NT2/D1 (cell line): ENCODE measurements around the gene RPL5.

ENCODE experiments used
- DNase-seq: peaks from one replicate; pipeline ENCODE4 v3.0.0-alpha.2; 2011; ENCODE audit warnings: low read depth, low spot score
- H3K27me3 ChIP-seq: 2 replicates; pipeline ENCODE4 v1.6.0; 2011; ENCODE audit warnings: mild to moderate bottlenecking; ENCODE audit not compliant: insufficient read length, insufficient read depth
- H3K36me3 ChIP-seq: 2 replicates; pipeline ENCODE4 v1.6.1; 2011; ENCODE audit warnings: mild to moderate bottlenecking, low read length, mixed read lengths; ENCODE audit not compliant: insufficient read depth, insufficient read length
- H3K4me1 ChIP-seq: 2 replicates; pipeline ENCODE4 v1.5.1; 2011; ENCODE audit not compliant: insufficient read depth, insufficient read length
- H3K4me3 ChIP-seq: 2 replicates; pipeline ENCODE4 v1.5.1; 2011; ENCODE audit warnings: low read depth; ENCODE audit not compliant: insufficient read length
- H3K9ac ChIP-seq: 2 replicates; pipeline ENCODE4 v1.6.0; 2011; ENCODE audit warnings: low read depth; ENCODE audit not compliant: insufficient read length
- H3K9me3 ChIP-seq: 2 replicates; pipeline ENCODE4 v1.5.1; 2011; ENCODE audit warnings: mild to moderate bottlenecking, low read length; ENCODE audit not compliant: insufficient read depth
- SUZ12 ChIP-seq: IDR thresholded peaks from 2 replicates; pipeline ENCODE4 v1.6.1; 2011; ENCODE audit not compliant: insufficient read length, insufficient read depth; ENCODE audit errors: extremely low read depth
- YY1 ChIP-seq: IDR thresholded peaks from 2 replicates; pipeline ENCODE4 v1.6.1; 2011; ENCODE audit not compliant: insufficient read length, insufficient read depth
- ZNF274 ChIP-seq: IDR thresholded peaks from 2 replicates; pipeline ENCODE4 v1.6.1; 2011; ENCODE audit warnings: mild to moderate bottlenecking, low read depth, low read length

RPL5 gene

DNA sequence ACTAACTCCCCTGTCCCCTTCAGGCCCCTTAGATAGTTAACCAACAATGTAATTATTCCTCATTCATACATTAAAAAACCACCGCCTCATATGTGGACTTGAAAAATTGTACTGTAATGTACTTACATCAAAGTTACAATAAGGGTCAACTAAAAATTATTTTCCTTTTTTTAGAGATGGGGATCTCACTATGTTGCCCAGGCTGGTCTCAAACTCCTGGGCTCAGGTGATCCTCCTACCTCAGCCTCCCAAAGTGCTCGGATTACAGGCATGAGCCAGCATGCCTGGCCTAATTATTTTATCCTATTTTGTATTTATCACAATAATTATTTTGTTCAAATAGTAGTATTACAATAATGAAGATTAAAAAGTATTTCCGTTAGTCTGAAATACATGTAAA is 12.6 kb downstream of the RPL5 start:
- Histone ChIP-seq H3K4me3 (no peak overlapping the region), H3K9me3 (no peaks in the 10 kb centered on the region)
- TF ChIP-seq YY1 (no peak), SUZ12 (no peak), ZNF274 (no peak)

DNA sequence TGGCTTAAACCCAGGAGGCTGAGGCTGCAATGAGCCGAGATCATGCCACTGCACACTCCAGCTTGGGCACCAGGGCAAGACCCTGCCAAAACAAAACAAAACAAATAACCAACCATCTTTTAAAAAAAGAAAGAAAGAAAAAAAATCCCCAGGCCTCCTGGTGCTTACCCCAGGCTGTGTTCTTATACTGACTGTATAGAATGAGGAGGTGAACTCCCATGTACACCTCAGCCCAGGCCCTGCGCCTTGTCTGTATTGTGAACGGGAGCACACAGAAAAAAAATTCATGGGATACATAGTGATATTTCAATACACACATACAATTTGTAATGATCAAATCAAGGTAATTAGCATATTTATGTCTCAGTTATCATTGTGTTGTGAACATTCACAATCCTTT is 14.1 kb downstream of the RPL5 start:
- Histone ChIP-seq H3K4me3 (no peak overlapping the region), H3K9me3 (no peaks in the 10 kb centered on the region), H3K27me3 (no peaks in the 10 kb centered on the region), H3K9ac (no peak overlapping the region), H3K36me3 (peaks cover 39% of the 10 kb centered on the region), H3K4me1 (no peaks in the 10 kb centered on the region)
- no peak for DNase-seq
- TF ChIP-seq YY1 (no peak), ZNF274 (no peak)

More for the DNA sequence above, 12.6 kb downstream of the RPL5 start:
- DNase-seq = no peak
- H3K4me1 ChIP-seq = no peaks in the 10 kb centered on the region
- H3K36me3 ChIP-seq = peaks cover 52% of the 10 kb centered on the region
- no peak overlapping the region for H3K9ac ChIP-seq
- no peaks in the 10 kb centered on the region for H3K27me3 ChIP-seq

DNA sequence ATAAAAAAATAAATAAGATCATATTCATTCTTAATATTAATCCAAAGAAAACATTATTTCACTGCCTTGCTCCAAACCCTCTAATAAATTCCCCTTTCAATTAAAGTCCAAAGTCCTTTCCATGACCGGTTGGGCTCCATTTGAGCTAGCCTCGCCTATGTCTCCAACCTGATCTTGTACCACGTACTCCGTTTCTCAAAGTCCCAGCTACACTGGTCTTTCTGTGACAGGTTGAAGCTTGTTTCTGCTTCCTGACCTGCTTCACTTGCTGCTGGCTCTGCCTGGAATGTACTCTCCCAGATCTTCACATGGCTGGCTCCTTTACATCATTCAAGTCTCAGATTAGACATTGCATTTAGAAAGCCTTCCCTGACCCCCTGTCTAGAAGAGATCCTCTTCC is 16.4 kb downstream of the RPL5 start:
- Histone ChIP-seq H3K4me1 (no peaks in the 10 kb centered on the region), H3K36me3 (peaks cover 16% of the 10 kb centered on the region), H3K4me3 (no peak overlapping the region), H3K27me3 (no peaks in the 10 kb centered on the region), H3K9ac (no peak overlapping the region), H3K9me3 (no peaks in the 10 kb centered on the region)
- DNase-seq = no peak
- TF ChIP-seq YY1 (no peak), ZNF274 (no peak), SUZ12 (no peak)

DNA sequence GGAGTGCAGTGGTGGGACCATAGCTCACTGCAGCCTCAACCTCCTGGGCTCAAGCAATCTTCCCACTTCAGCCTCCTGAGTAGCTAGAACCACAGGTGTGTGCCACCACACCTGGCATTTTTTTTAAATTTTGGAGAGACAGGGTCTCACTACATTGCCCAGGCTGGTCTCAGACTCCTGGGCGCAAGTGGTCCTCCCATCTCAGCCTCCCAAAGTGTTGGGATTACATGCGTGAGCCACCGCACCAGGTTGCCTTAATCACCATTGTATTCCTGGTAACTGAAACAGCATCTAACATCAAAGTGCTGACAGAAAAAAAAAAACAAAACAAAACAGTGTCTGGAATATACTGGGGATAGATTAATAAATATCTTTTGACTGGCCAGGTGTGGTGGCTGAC is 18.2 kb downstream of the RPL5 start:
- H3K9ac ChIP-seq = no peak overlapping the region
- TF ChIP-seq YY1 (no peak), ZNF274 (no peak), SUZ12 (no peak)
- no peak overlapping the region for H3K4me3 ChIP-seq
- H3K27me3 ChIP-seq = no peaks in the 10 kb centered on the region
- H3K4me1 ChIP-seq = no peaks in the 10 kb centered on the region
- no peaks in the 10 kb centered on the region for H3K9me3 ChIP-seq
- peaks cover 2% of the 10 kb centered on the region for H3K36me3 ChIP-seq
- DNase-seq = no peak

DNA sequence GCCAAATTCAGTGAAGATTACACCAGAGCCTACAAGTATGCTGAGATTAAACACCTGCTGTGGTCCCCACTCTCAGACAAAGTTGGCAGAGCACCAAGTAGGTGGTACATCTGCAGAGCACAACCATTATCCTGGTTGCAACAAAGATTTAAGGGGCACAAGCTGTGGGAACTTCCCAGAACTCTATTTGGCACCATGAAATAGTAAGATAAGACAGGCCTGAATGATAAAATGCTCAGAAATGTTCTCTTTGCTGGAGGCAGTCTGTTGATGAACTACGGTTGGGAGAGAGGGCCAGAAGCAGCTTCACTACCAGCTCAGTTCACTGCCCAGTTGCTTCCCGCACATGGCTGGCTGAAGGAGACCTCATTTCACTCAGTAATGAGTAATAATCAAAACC is 19.9 kb downstream of the RPL5 start:
- Histone ChIP-seq H3K4me3 (no peak overlapping the region), H3K36me3 (peaks cover 2% of the 10 kb centered on the region), H3K27me3 (no peaks in the 10 kb centered on the region), H3K9me3 (no peaks in the 10 kb centered on the region), H3K4me1 (no peaks in the 10 kb centered on the region), H3K9ac (no peak overlapping the region)
- no peak for TF ChIP-seq YY1
- TF ChIP-seq SUZ12 = no peak
- no peak for TF ChIP-seq ZNF274
- no peak for DNase-seq

DNA sequence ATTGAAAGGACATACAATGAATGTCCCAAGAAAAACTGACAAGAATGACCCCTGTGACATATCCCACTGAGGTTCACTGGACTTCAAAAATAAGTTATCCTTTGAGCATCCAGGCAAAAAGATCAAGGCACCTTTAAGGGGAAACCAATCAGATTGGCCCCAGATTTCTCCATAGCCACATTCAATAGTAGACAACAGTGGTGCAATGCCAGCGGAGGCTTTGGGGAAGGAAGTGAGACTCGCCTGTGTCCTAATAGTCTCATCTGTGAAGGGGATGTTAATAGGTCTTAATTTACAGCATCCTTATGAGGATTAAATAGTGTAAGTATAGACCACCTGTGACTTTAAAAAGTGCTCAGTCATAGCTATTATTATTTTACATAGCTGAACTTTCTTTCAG is 21.5 kb downstream of the RPL5 start:
- TF ChIP-seq ZNF274 (no peak), SUZ12 (no peak), YY1 (no peak)
- Histone ChIP-seq H3K4me1 (no peaks in the 10 kb centered on the region), H3K9ac (no peak overlapping the region), H3K27me3 (no peaks in the 10 kb centered on the region), H3K4me3 (no peak overlapping the region), H3K36me3 (peaks cover 2% of the 10 kb centered on the region), H3K9me3 (no peaks in the 10 kb centered on the region)
- no peak for DNase-seq

DNA sequence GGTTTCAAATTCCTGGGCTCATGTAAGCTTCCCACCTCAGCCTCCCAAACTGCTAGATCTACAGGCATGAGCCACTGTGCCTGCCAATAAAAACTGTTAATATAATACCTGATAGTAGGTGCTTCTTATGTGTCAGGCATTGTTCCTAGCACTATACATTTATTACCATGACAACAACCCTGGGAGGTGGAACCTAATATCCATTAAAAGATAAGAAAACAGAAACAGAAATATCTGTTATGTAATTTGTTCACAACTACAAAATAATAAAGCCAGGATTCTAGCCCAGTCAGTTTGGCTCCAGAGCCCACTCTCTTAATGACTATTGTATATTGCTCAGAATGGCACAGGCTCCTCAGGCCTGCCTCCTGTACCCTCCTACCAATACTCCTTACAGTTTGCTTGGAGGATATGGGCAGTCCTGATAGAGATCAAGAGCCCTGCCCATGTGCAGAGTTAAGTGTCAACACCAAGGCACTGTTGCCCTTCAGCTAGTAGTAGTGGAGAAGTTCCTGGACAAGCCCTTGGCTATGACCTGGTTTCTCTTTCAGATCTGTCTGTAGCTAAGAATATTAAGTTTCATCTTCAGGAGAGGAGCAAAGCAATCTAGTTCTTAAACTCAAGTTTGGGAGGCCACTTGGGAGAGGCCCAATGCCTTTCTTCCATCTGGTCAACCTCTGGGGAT is 22.4 kb downstream of the RPL5 start:
- no peak for DNase-seq
- TF ChIP-seq YY1 (no peak), ZNF274 (no peak), SUZ12 (no peak)
- no peaks in the 10 kb centered on the region for H3K4me1 ChIP-seq
- H3K27me3 ChIP-seq = no peaks in the 10 kb centered on the region
- no peak overlapping the region for H3K4me3 ChIP-seq
- no peak overlapping the region for H3K9ac ChIP-seq
- H3K36me3 ChIP-seq = peaks cover 2% of the 10 kb centered on the region
- no peaks in the 10 kb centered on the region for H3K9me3 ChIP-seq

DNA sequence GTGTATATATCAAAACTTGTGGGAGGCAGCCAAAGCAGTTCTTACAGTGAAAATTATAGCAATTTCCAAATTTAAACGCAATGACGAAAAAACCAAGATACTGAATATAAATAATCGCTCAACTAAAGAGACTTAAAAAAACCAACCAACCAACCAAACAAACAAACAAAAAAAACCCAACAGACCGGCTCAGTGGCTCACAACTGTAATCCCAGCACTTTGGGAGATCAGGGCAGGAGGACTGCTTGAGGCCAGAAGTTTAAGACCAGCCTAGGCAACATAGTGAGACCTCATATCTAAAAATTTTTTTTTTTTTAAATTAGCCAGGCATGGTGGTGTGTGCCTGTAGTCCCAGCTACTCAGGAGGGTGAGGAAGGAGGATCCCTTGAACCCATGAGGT is 23.4 kb downstream of the RPL5 start:
- H3K4me1 ChIP-seq = no peaks in the 10 kb centered on the region
- no peak for TF ChIP-seq YY1
- no peak for TF ChIP-seq SUZ12
- no peak for TF ChIP-seq ZNF274
- H3K9me3 ChIP-seq = no peaks in the 10 kb centered on the region
- no peak overlapping the region for H3K4me3 ChIP-seq
- H3K36me3 ChIP-seq = no peaks in the 10 kb centered on the region
- H3K27me3 ChIP-seq = no peaks in the 10 kb centered on the region
- DNase-seq = no peak
- H3K9ac ChIP-seq = no peak overlapping the region
